Testis (tissue), 2 donors: ENCODE results near the gene GUK1.

Source experiments
- CTCF ChIP-seq, 3 experiments: fragments of 450-650 bp in 2 of 3; fragments of 200-600 bp in 1 of 3; sonication (generic) in 1 of 3; IDR thresholded peaks; one replicate each; pipeline ENCODE4 v1.5.1; 2016 to 2019; ENCODE audit warnings: antibody characterized with exemption in 3 of 3, mild to moderate bottlenecking in 2 of 3, moderate library complexity in 1 of 3
- POLR2A ChIP-seq: fragments of 450-650 bp; IDR thresholded peaks from one replicate; pipeline ENCODE4 v1.6.1; 2017; ENCODE audit warnings: antibody characterized with exemption, mild to moderate bottlenecking, moderate library complexity

DNA sequence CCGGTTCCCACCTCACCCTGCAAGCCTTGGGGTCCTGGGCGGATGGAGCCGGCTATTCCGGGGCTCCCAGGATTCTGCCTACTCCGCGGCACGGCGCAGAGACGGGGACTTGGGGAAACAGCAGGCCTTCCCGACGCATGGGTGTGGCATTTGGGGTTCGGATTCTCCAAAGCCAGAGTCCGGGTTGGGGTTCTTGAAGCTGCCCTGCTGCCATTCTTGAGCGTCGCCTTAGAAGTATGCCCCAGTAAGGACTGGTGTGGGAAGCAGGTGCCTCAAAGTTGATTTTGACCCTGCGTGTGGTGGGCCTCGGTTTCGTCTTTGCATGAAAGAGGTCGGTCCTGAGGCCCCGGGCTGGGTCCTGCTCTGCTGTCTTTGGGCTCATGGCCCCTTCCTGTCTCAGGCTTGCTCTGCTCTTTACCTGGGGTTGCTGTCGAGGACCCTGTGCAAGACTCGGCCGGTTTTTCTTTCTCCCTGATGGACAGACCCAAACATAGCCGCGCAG lies 696 bp downstream of the GUK1 start:
- TF ChIP-seq CTCF (IDR thresholded peaks at IDR 0.05), result no peak
- no peak for TF ChIP-seq POLR2A
